Transverse colon (tissue), 4 donors: ENCODE measurements around the gene ZNF791.
"Not testable (repeated sequence)": the region's sequence is repeated elsewhere in the genome, so short reads cannot be mapped to it uniquely, and the experiment has no call there.

Experiments
- EP300 ChIP-seq: sonication (generic); formaldehyde crosslinking; IDR thresholded peaks from one replicate; pipeline ENCODE4 v1.6.1; 2017; ENCODE audit warnings: antibody characterized with exemption, low read depth
- POLR2A ChIP-seq: fragments of 450-650 bp; IDR thresholded peaks from one replicate; pipeline ENCODE4 v1.6.1; 2016; ENCODE audit warnings: antibody characterized with exemption, mild to moderate bottlenecking, moderate library complexity
- POLR2AphosphoS5 ChIP-seq, 3 donors: sonication (generic); formaldehyde crosslinking; IDR thresholded peaks; one replicate each; pipeline ENCODE4 v1.6.1; 2016; ENCODE audit warnings: antibody characterized with exemption in 3 of 3
- TF ChIP-seq, protein P1 (sequence below), 5 experiments: fragments of 200-600 bp in 3 of 5; fragments of 450-650 bp in 2 of 5; sonication (generic) in 3 of 5; IDR thresholded peaks; 1 replicate in 2 of 5; 2 replicates in 3 of 5; pipeline ENCODE4 v1.5.1; 2016 to 2017; ENCODE audit warnings: antibody characterized with exemption in 5 of 5, inconsistent platforms in 3 of 5, mild to moderate bottlenecking in 2 of 5, moderate library complexity in 1 of 5

DNA sequence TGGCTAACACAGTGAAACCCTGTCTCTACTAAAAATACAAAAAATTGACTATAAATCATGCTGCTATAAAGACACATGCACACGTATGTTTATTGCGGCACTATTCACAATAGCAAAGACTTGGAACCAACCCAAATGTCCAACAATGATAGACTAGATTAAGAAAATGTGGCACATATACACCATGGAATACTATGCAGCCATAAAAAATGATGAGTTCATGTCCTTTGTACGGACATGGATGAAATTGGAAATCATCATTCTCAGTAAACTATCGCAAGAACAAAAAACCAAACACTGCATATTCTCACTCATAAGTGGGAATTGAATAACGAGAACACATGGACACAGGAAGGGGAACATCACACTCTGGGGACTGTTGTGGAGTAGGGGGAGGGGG, 44.3 kb upstream of the ZNF791 start:
- TF ChIP-seq, protein P1, sequence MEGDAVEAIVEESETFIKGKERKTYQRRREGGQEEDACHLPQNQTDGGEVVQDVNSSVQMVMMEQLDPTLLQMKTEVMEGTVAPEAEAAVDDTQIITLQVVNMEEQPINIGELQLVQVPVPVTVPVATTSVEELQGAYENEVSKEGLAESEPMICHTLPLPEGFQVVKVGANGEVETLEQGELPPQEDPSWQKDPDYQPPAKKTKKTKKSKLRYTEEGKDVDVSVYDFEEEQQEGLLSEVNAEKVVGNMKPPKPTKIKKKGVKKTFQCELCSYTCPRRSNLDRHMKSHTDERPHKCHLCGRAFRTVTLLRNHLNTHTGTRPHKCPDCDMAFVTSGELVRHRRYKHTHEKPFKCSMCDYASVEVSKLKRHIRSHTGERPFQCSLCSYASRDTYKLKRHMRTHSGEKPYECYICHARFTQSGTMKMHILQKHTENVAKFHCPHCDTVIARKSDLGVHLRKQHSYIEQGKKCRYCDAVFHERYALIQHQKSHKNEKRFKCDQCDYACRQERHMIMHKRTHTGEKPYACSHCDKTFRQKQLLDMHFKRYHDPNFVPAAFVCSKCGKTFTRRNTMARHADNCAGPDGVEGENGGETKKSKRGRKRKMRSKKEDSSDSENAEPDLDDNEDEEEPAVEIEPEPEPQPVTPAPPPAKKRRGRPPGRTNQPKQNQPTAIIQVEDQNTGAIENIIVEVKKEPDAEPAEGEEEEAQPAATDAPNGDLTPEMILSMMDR (IDR thresholded peaks at IDR 0.05): not testable (repeated sequence)
- not testable (repeated sequence) for TF ChIP-seq POLR2A; EP300; POLR2AphosphoS5 (IDR thresholded peaks at IDR 0.05)
